Measurements from ENCODE around the gene IQSEC1.

IQSEC1 gene

GRCh38 chr3:13074006-13074375 is 762 bp upstream of the IQSEC1 start:
- TF ChIP-seq CTCF (IDR thresholded peaks at IDR 0.05): no peak
- no peak overlapping the region for H3K4me3 ChIP-seq (ENCODE audit: low read depth, low read length)
- no peaks in the 10 kb centered on the region for H3K27me3 ChIP-seq (ENCODE audit: control insufficient read depth, insufficient read depth, low read length)

GRCh38 chr3:13072600-13073325 is 466 bp downstream of the IQSEC1 start:
- Histone ChIP-seq H3K79me2 (no peaks in the 10 kb centered on the region), H3K9me3 (ENCODE audit: control insufficient read depth, low read length) (no peaks in the 10 kb centered on the region), H3K27me3 (ENCODE audit: control insufficient read depth, insufficient read depth, low read length) (no peaks in the 10 kb centered on the region), H3K36me3 (ENCODE audit: control insufficient read depth, insufficient read depth, low read length) (no peaks in the 10 kb centered on the region), H3K27ac (no peak overlapping the region), H2AFZ (no peak overlapping the region), H3K4me1 (no peaks in the 10 kb centered on the region), H3K4me3 (ENCODE audit: low read depth, low read length) (no peak overlapping the region), H3K4me2 (ENCODE audit: low read length) (no peak overlapping the region), H3K9ac (no peak overlapping the region)
- TF ChIP-seq CTCF (IDR thresholded peaks at IDR 0.05): no peak

More at GRCh38 chr3:13074006-13074375, 762 bp upstream of the IQSEC1 start:
- Histone ChIP-seq H3K4me2 (ENCODE audit: low read length) (no peak overlapping the region), H3K36me3 (ENCODE audit: control insufficient read depth, insufficient read depth, low read length) (no peaks in the 10 kb centered on the region), H3K27ac (no peak overlapping the region), H3K9me3 (ENCODE audit: control insufficient read depth, low read length) (no peaks in the 10 kb centered on the region), H2AFZ (no peak overlapping the region), H3K4me1 (no peaks in the 10 kb centered on the region), H3K9ac (no peak overlapping the region), H3K79me2 (no peaks in the 10 kb centered on the region)

- H3K4me1 ChIP-seq: no peaks in the 10 kb centered on the region
- H3K9me3 ChIP-seq (ENCODE audit: control insufficient read depth, low read length): no peaks in the 10 kb centered on the region
- H3K4me3 ChIP-seq (ENCODE audit: low read depth, low read length): no peak overlapping the region
- TF ChIP-seq CTCF (IDR thresholded peaks at IDR 0.05): no peak
- H3K27me3 ChIP-seq (ENCODE audit: control insufficient read depth, insufficient read depth, low read length): no peaks in the 10 kb centered on the region
- H3K36me3 ChIP-seq (ENCODE audit: control insufficient read depth, insufficient read depth, low read length): no peaks in the 10 kb centered on the region
- no peak overlapping the region for H3K27ac ChIP-seq
- H2AFZ ChIP-seq: no peak overlapping the region
- no peak overlapping the region for H3K4me2 ChIP-seq (ENCODE audit: low read length)
- H3K79me2 ChIP-seq: no peaks in the 10 kb centered on the region
- no peak overlapping the region for H3K9ac ChIP-seq
These were observed 1.0 kb downstream of the IQSEC1 start for GRCh38 chr3:13072239-13072599.

GRCh38 chr3:13071695-13072094 is 1.5 kb downstream of the IQSEC1 start:
- no peaks in the 10 kb centered on the region for H3K36me3 ChIP-seq (ENCODE audit: control insufficient read depth, insufficient read depth, low read length)
- H3K4me3 ChIP-seq (ENCODE audit: low read depth, low read length): no peak overlapping the region
- TF ChIP-seq CTCF (IDR thresholded peaks at IDR 0.05): no peak
- no peak overlapping the region for H3K4me2 ChIP-seq (ENCODE audit: low read length)
- no peak overlapping the region for H3K9ac ChIP-seq
- no peak overlapping the region for H3K27ac ChIP-seq
- no peaks in the 10 kb centered on the region for H3K27me3 ChIP-seq (ENCODE audit: control insufficient read depth, insufficient read depth, low read length)
- no peaks in the 10 kb centered on the region for H3K9me3 ChIP-seq (ENCODE audit: control insufficient read depth, low read length)
- H2AFZ ChIP-seq: no peak overlapping the region
- H3K79me2 ChIP-seq: no peaks in the 10 kb centered on the region
- H3K4me1 ChIP-seq: no peaks in the 10 kb centered on the region

Data from parathyroid adenoma (tissue), 2 donors.